ENCODE data around the gene PLEKHM3. TPM values are rescaled to one million over a fixed set of nuclear protein-coding genes. Genes with fewer than 3 reads are reported as not detected.
A peak's percentile ranks its signal among the peaks of the same experiment; 100 is the strongest.

PLEKHM3 gene
- total RNA-seq, 1 donor from 2014 or later = 12.1 TPM

- DNase-seq (ENCODE audit: extremely low spot score, unreplicated experiment) = no peak
- Mint-ChIP-seq H3K27ac (peak overlapping the region; percentile 60), H3K36me3 (peaks cover 18% of the 10 kb centered on the region), H3K4me3 (no peak overlapping the region), H3K27me3 (peaks cover 10% of the 10 kb centered on the region), H3K9me3 (peaks cover 8% of the 10 kb centered on the region), H3K4me1 (ENCODE audit: unreplicated experiment) (no peaks in the 10 kb centered on the region)
- TF ChIP-seq, protein P1, sequence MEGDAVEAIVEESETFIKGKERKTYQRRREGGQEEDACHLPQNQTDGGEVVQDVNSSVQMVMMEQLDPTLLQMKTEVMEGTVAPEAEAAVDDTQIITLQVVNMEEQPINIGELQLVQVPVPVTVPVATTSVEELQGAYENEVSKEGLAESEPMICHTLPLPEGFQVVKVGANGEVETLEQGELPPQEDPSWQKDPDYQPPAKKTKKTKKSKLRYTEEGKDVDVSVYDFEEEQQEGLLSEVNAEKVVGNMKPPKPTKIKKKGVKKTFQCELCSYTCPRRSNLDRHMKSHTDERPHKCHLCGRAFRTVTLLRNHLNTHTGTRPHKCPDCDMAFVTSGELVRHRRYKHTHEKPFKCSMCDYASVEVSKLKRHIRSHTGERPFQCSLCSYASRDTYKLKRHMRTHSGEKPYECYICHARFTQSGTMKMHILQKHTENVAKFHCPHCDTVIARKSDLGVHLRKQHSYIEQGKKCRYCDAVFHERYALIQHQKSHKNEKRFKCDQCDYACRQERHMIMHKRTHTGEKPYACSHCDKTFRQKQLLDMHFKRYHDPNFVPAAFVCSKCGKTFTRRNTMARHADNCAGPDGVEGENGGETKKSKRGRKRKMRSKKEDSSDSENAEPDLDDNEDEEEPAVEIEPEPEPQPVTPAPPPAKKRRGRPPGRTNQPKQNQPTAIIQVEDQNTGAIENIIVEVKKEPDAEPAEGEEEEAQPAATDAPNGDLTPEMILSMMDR (conservative IDR thresholded peaks at IDR 0.05) = no peak
Measured at GRCh38 chr2:207960090-207960489, 65.2 kb downstream of the PLEKHM3 start.

- Mint-ChIP-seq H3K4me3 (no peak overlapping the region), H3K9me3 (no peaks in the 10 kb centered on the region), H3K4me1 (ENCODE audit: unreplicated experiment) (peaks cover 8% of the 10 kb centered on the region), H3K36me3 (peaks cover 10% of the 10 kb centered on the region), H3K27ac (no peak overlapping the region), H3K27me3 (peaks cover 5% of the 10 kb centered on the region)
- TF ChIP-seq, protein P1 (conservative IDR thresholded peaks at IDR 0.05) = no peak
- DNase-seq (ENCODE audit: extremely low spot score, unreplicated experiment) = no peak
Measured at GRCh38 chr2:207956771-207957170, 68.6 kb downstream of the PLEKHM3 start.

DNA sequence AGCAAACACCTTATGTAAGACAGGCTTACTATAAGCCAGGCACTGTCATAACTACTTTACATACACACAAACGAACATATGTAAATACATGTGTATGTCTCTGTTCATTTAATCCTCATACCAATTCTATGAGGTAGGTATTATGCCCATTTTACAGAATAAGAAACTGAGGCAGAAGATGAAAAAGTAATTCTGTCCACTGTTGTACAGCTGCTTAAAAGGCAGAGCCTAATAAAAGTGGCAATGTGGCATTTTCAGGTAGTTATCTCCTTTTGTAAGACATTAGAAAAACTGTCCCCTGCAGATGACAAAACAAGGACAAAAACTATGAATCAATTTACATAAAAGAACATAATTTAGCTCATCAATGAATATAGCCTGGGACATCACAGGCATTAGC lies 69.9 kb downstream of the PLEKHM3 start:
- TF ChIP-seq, protein P1 (conservative IDR thresholded peaks at IDR 0.05) = no peak
- Mint-ChIP-seq H3K27ac (no peak overlapping the region), H3K36me3 (peaks cover 9% of the 10 kb centered on the region), H3K9me3 (no peaks in the 10 kb centered on the region), H3K4me1 (ENCODE audit: unreplicated experiment) (peaks cover 8% of the 10 kb centered on the region), H3K27me3 (peaks cover 4% of the 10 kb centered on the region), H3K4me3 (no peak overlapping the region)
- DNase-seq (ENCODE audit: extremely low spot score, unreplicated experiment) = no peak

- no peaks in the 10 kb centered on the region for H3K9me3 Mint-ChIP-seq
- no peak overlapping the region for H3K27ac Mint-ChIP-seq
- H3K27me3 Mint-ChIP-seq = no peaks in the 10 kb centered on the region
- H3K4me1 Mint-ChIP-seq (ENCODE audit: unreplicated experiment) = peaks cover 8% of the 10 kb centered on the region
- DNase-seq (ENCODE audit: extremely low spot score, unreplicated experiment) = no peak
- H3K36me3 Mint-ChIP-seq = peaks cover 5% of the 10 kb centered on the region
- TF ChIP-seq, protein P1 (conservative IDR thresholded peaks at IDR 0.05) = no peak
- no peak overlapping the region for H3K4me3 Mint-ChIP-seq
Measured at GRCh38 chr2:207953354-207953753, 72.0 kb downstream of the PLEKHM3 start.

DNA sequence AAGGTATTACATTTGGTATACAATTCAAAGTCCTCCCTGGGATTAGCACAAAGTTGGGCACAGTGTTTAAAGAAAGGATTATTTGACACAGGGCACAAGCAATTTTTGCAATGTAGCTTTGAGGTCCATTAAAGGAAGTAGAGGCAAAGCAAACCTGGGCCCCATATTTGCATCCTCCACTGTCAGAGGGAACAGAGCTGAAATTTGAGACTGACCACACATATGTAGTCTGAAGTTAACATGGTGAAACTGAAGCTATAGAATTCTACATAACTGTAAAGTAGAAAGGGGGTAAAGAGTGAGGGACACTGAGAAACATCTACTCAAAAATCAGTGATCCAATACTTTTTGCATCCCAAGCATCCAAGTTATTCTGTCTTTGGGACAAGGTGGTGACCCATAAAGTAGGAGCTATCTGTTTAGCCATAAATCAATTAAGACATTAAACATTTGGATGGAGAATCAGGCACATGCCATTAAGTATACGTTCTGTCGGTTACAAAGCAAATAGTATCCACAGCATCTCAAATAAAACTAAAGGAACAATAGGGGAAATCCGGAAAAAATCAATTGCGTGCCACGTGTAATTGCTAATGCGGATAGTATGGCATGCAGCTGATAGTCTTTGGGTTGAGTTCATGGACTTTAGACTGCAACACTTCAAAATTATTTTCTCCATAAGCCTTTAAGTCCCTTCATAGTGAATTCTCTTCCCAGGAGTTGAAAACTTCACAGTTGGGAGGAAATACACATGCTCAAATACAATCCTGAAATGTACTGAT lies 72.6 kb downstream of the PLEKHM3 start:
- no peak overlapping the region for H3K27ac Mint-ChIP-seq
- no peaks in the 10 kb centered on the region for H3K9me3 Mint-ChIP-seq
- peaks cover 8% of the 10 kb centered on the region for H3K4me1 Mint-ChIP-seq (ENCODE audit: unreplicated experiment)
- TF ChIP-seq, protein P1 (conservative IDR thresholded peaks at IDR 0.05) = no peak
- H3K4me3 Mint-ChIP-seq = no peak overlapping the region
- H3K27me3 Mint-ChIP-seq = no peaks in the 10 kb centered on the region
- peaks cover 5% of the 10 kb centered on the region for H3K36me3 Mint-ChIP-seq
- no peak for DNase-seq (ENCODE audit: extremely low spot score, unreplicated experiment)

All from type B pancreatic cell (in vitro differentiated cells).